H1 (cell line): ENCODE measurements around the gene AGBL4. TPM values are rescaled to one million over a fixed set of nuclear protein-coding genes. Genes with fewer than 3 reads are reported as not detected.

ENCODE experiments used
- CTCF ChIA-PET: fragments of 300-600 bp; sonication (Branson Sonifier 250); formaldehyde crosslinking; loops from one replicate; lab custom pipeline; 2021; ENCODE audit not compliant: partially characterized antibody; lab: Charles Lee
- POLR2A ChIA-PET: fragments of 300-600 bp; sonication (Branson Sonifier 250); formaldehyde crosslinking; loops from one replicate; lab custom pipeline; 2021; ENCODE audit warnings: inconsistent platforms; ENCODE audit not compliant: partially characterized antibody; lab: Charles Lee
- DNase-seq, 2 experiments: peaks; one replicate each; pipeline versions ENCODE4 v3.0.0 to v3.0.0-alpha.2; 2010 to 2022; ENCODE audit warnings: low spot score in 2 of 2, low read depth in 1 of 2, mixed read lengths in 1 of 2
- FAIRE-seq: peaks from 2 replicates; lab custom pipeline; 2011; peaks lifted over from hg19 to GRCh38; lab: Jason Lieb, UNC
- H2AFZ ChIP-seq: 2 replicates; pipeline ENCODE4 v1.8.1; 2012; ENCODE audit warnings: low read length, inconsistent platforms
- H2AK5ac ChIP-seq: 2 replicates; pipeline ENCODE4 v1.6.1; 2013; ENCODE audit warnings: low read depth, low read length
- H2BK120ac ChIP-seq: replicated peaks from 2 replicates; pipeline ENCODE3; 2013; ENCODE audit warnings: low read depth, low read length, inconsistent platforms
- H2BK12ac ChIP-seq: 2 replicates; pipeline ENCODE4 v1.6.1; 2013; ENCODE audit warnings: low read depth, low read length
- H2BK15ac ChIP-seq: 2 replicates; pipeline ENCODE4 v1.6.1; 2013; ENCODE audit warnings: low read length
- H2BK20ac ChIP-seq: 2 replicates; pipeline ENCODE4 v1.6.1; 2013; ENCODE audit warnings: low read length
- H2BK5ac ChIP-seq: 2 replicates; pipeline ENCODE4 v1.6.1; 2013; ENCODE audit warnings: low read depth, low read length
- H3K14ac ChIP-seq: 2 replicates; pipeline ENCODE4 v1.6.1; 2013; ENCODE audit warnings: inconsistent platforms; ENCODE audit not compliant: insufficient read length
- H3K18ac ChIP-seq: 2 replicates; pipeline ENCODE4 v1.6.1; 2013; ENCODE audit warnings: low read length; ENCODE audit errors: extremely low read depth
- H3K23ac ChIP-seq: 2 replicates; pipeline ENCODE4 v1.6.1; 2013; ENCODE audit warnings: inconsistent platforms; ENCODE audit not compliant: insufficient read length
- H3K23me2 ChIP-seq: 2 replicates; pipeline ENCODE4 v1.6.1; 2013; ENCODE audit warnings: low read depth, low read length
- H3K27ac ChIP-seq: 2 replicates; pipeline ENCODE4 v1.6.1; 2011; ENCODE audit warnings: low read depth, low read length, inconsistent platforms
- H3K27me3 ChIP-seq, 4 experiments: replicated peaks in 1 of 4; 1 replicate in 1 of 4; 2 replicates in 3 of 4; pipeline versions ENCODE4 v1.6.1 to v1.8.1; 2011 to 2013; ENCODE audit warnings: low read length in 3 of 4, mild to moderate bottlenecking in 3 of 4, inconsistent platforms in 2 of 4, mixed read lengths in 2 of 4, moderate library complexity in 1 of 4; ENCODE audit not compliant: control insufficient read depth in 3 of 4, insufficient read depth in 3 of 4; ENCODE audit errors: extremely low read depth in 1 of 4
- H3K36me3 ChIP-seq, 4 experiments: 2 replicates each; pipeline versions ENCODE4 v1.6.1 to v1.8.1; 2011 to 2013; ENCODE audit warnings: mild to moderate bottlenecking in 4 of 4, low read length in 3 of 4, moderate library complexity in 2 of 4, control low read depth in 1 of 4, inconsistent platforms in 1 of 4; ENCODE audit not compliant: insufficient read depth in 4 of 4, control insufficient read depth in 2 of 4
- H3K4ac ChIP-seq: replicated peaks from 2 replicates; pipeline ENCODE3; 2013; ENCODE audit warnings: low read length, low read depth, mixed read lengths, inconsistent platforms; ENCODE audit not compliant: insufficient read length
- H3K4me1 ChIP-seq, 4 experiments: replicated peaks in 1 of 4; 1 replicate in 1 of 4; 2 replicates in 3 of 4; pipeline versions ENCODE4 v1.6.1 to v1.8.1; 2011 to 2013; ENCODE audit warnings: low read length in 3 of 4, inconsistent platforms in 2 of 4, mixed read lengths in 1 of 4; ENCODE audit not compliant: insufficient read depth in 4 of 4, control insufficient read depth in 3 of 4
- H3K4me2 ChIP-seq, 2 experiments: 2 replicates each; pipeline versions ENCODE4 v1.6.1 to v1.8.1; 2011 to 2013; ENCODE audit warnings: low read depth in 2 of 2, low read length in 2 of 2, control low read depth in 1 of 2, inconsistent platforms in 1 of 2, mild to moderate bottlenecking in 1 of 2; ENCODE audit not compliant: insufficient read depth in 1 of 2
- H3K4me3 ChIP-seq, 4 experiments: fragments of 200-600, 300-600 bp in 1 of 4; sonication (generic), shearing (Covaris generic), sonication (Bioruptor Twin) in 1 of 4; 2 replicates each; pipeline versions ENCODE4 v1.5.1 to v1.8.1; 2011 to 2016; ENCODE audit warnings: low read length in 4 of 4, low read depth in 3 of 4, control low read depth in 2 of 4, inconsistent platforms in 2 of 4, mild to moderate bottlenecking in 2 of 4, mixed read lengths in 1 of 4, moderate library complexity in 1 of 4; ENCODE audit not compliant: insufficient read depth in 2 of 4; ENCODE audit errors: extremely low read depth in 1 of 4
- H3K56ac ChIP-seq: replicated peaks from 2 replicates; pipeline ENCODE3; 2013; ENCODE audit warnings: low read depth, mild to moderate bottlenecking, mixed read lengths, low read length, inconsistent platforms; ENCODE audit not compliant: insufficient read length
- H3K79me1 ChIP-seq: 2 replicates; pipeline ENCODE4 v1.6.1; 2013; ENCODE audit warnings: low read depth, low read length, control low read depth
- H3K79me2 ChIP-seq, 2 experiments: 2 replicates each; pipeline versions ENCODE4 v1.6.1 to v1.8.1; 2012 to 2013; ENCODE audit warnings: low read length in 2 of 2, mild to moderate bottlenecking in 2 of 2, inconsistent platforms in 1 of 2; ENCODE audit not compliant: insufficient read depth in 2 of 2, control insufficient read depth in 1 of 2
- H3K9ac ChIP-seq, 4 experiments: replicated peaks in 1 of 4; 1 replicate in 1 of 4; 2 replicates in 3 of 4; pipeline versions ENCODE4 v1.6.1 to v1.8.1; 2011 to 2013; ENCODE audit warnings: low read depth in 3 of 4, low read length in 3 of 4, control low read depth in 2 of 4, mild to moderate bottlenecking in 2 of 4, moderate library complexity in 2 of 4, inconsistent platforms in 1 of 4; ENCODE audit errors: extremely low read depth in 1 of 4
- H3K9me3 ChIP-seq, 2 experiments: 2 replicates each; pipeline versions ENCODE4 v1.6.1 to v1.8.1; 2012 to 2013; ENCODE audit warnings: mild to moderate bottlenecking in 2 of 2, moderate library complexity in 2 of 2, control low read depth in 1 of 2, inconsistent platforms in 1 of 2, low read depth in 1 of 2, low read length in 1 of 2, mixed read lengths in 1 of 2; ENCODE audit not compliant: insufficient read depth in 2 of 2
- H4K20me1 ChIP-seq, 2 experiments: replicated peaks in 1 of 2; 2 replicates each; pipeline versions ENCODE3 to v1.8.1; 2011 to 2013; ENCODE audit warnings: inconsistent platforms in 2 of 2, low read length in 2 of 2, mild to moderate bottlenecking in 1 of 2; ENCODE audit not compliant: insufficient read depth in 2 of 2, control insufficient read depth in 1 of 2
- H4K5ac ChIP-seq: 2 replicates; pipeline ENCODE4 v1.6.1; 2013; ENCODE audit warnings: low read length, low read depth, mixed read lengths, inconsistent platforms; ENCODE audit not compliant: insufficient read length
- H4K8ac ChIP-seq: 2 replicates; pipeline ENCODE4 v1.8.0; 2013; ENCODE audit warnings: mild to moderate bottlenecking, moderate library complexity, low read length, inconsistent platforms; ENCODE audit not compliant: insufficient read depth; ENCODE audit errors: extremely low read depth
- H4K91ac ChIP-seq: replicated peaks from 2 replicates; pipeline ENCODE3; 2013; ENCODE audit warnings: low read length, mixed read lengths, inconsistent platforms; ENCODE audit not compliant: insufficient read length
- CREB1 ChIP-seq: IDR thresholded peaks from 2 replicates; pipeline ENCODE4 v1.6.1; 2012; ENCODE audit warnings: inconsistent platforms
- FOSL1 ChIP-seq: IDR thresholded peaks from 2 replicates; pipeline ENCODE4 v1.6.1; 2011; ENCODE audit warnings: mild to moderate bottlenecking, low read depth, low read length, moderate library complexity; ENCODE audit not compliant: insufficient read depth
- HDAC6 ChIP-seq: IDR thresholded peaks from one replicate; pipeline ENCODE4 v1.7.1; 2012; ENCODE audit warnings: low read depth, mild to moderate bottlenecking, inconsistent platforms, low read length, moderate library complexity
- KDM1A ChIP-seq: fragments of 200-600, 300-600 bp; sonication (generic); IDR thresholded peaks from 2 replicates; pipeline ENCODE4 v1.7.1; 2016; ENCODE audit warnings: mild to moderate bottlenecking, low read length, borderline replicate concordance
- NANOG ChIP-seq: IDR thresholded peaks from 2 replicates; pipeline ENCODE4 v1.6.1; 2011; ENCODE audit warnings: low read length, low read depth, mild to moderate bottlenecking, inconsistent platforms; ENCODE audit not compliant: insufficient read depth, poor library complexity, severe bottlenecking
- POLR2AphosphoS5 ChIP-seq: IDR thresholded peaks from 2 replicates; pipeline ENCODE4 v1.6.1; 2011; ENCODE audit warnings: low read depth, low read length
- RAD21 ChIP-seq, 2 experiments: IDR thresholded peaks in 1 of 2; conservative IDR thresholded peaks in 1 of 2; 2 replicates each; pipeline ENCODE4 v1.6.1; 2011; ENCODE audit warnings: low read depth in 2 of 2, low read length in 2 of 2, improper control_type of control experiment in 1 of 2, inconsistent platforms in 1 of 2, mild to moderate bottlenecking in 1 of 2, moderate library complexity in 1 of 2
- RFX5 ChIP-seq: IDR thresholded peaks from 2 replicates; pipeline ENCODE4 v1.6.1; 2011; ENCODE audit warnings: low read depth, low read length, improper control_type of control experiment, borderline replicate concordance
- RXRA ChIP-seq: IDR thresholded peaks from 2 replicates; pipeline ENCODE4 v1.6.1; 2011; ENCODE audit warnings: low read depth, mild to moderate bottlenecking, low read length, moderate library complexity; ENCODE audit not compliant: insufficient read depth
- SIN3A ChIP-seq, 2 experiments: IDR thresholded peaks in 1 of 2; conservative IDR thresholded peaks in 1 of 2; 2 replicates each; pipeline ENCODE4 v1.6.1; 2011 to 2012; ENCODE audit warnings: low read length in 2 of 2, improper control_type of control experiment in 1 of 2, low read depth in 1 of 2, mild to moderate bottlenecking in 1 of 2
- SIRT6 ChIP-seq: IDR thresholded peaks from one replicate; pipeline ENCODE4 v1.7.1; 2012; ENCODE audit warnings: low read length, inconsistent platforms
- YY1 ChIP-seq: IDR thresholded peaks from 2 replicates; pipeline ENCODE4 v1.6.1; 2011; ENCODE audit warnings: low read depth, mild to moderate bottlenecking, low read length
- WGBS, 2 experiments: shearing (Covaris generic) in 1 of 2; methylation state at CpG; one replicate each; pipeline versions ENCODE4 v1.1.6 to v1.1.7; 2013 to 2015; ENCODE audit warnings: low lambda C conversion rate in 2 of 2, mixed read lengths in 2 of 2, inconsistent platforms in 1 of 2, low coverage in 1 of 2, missing lambda C conversion rate in 1 of 2; ENCODE audit not compliant: insufficient replicate concordance in 2 of 2, insufficient coverage in 1 of 2, insufficient read length in 1 of 2; ENCODE audit errors: extremely low coverage in 1 of 2, missing lambda C conversion rate in 1 of 2; 5-methylcytosine and 5-hydroxymethylcytosine counted together
- polyA plus RNA-seq, 7 experiments: library from polyadenylated mRNA; depleted of rRNA in 3 of 7; stranded (reverse) in 5 of 7; unstranded in 2 of 7; fragments of >200 nt in 5 of 7; fragments of 200-250 nt in 2 of 7; gene quantifications; 1 replicate in 5 of 7; 2 replicates in 1 of 7; 4 replicates in 1 of 7; pipeline versions ENCODE4 v1.2.1 to v1.2.3, GENCODE V29; 2011 to 2013; ENCODE audit warnings: missing spikeins in 2 of 7, mixed read lengths in 2 of 7
- total RNA-seq: library from RNA; stranded (reverse); fragmentation: NEBNext Ultra II Directional; extraction: Animal tissue kit (Norgen Biotek cat#: 25700); gene quantifications from 2 replicates; pipeline ENCODE4 v1.2.1, GENCODE V29; 2021
- TF ChIP-seq, protein P1 (sequence below): IDR thresholded peaks from 2 replicates; pipeline ENCODE4 v1.6.1; 2012; ENCODE audit warnings: inconsistent platforms

Gene AGBL4
- total and polyA plus RNA-seq, 2 of the 8 experiments (the other 6 are each of a cell fraction or from before 2014, with no cell fraction given): 0.41 to 0.45 TPM

DNA sequence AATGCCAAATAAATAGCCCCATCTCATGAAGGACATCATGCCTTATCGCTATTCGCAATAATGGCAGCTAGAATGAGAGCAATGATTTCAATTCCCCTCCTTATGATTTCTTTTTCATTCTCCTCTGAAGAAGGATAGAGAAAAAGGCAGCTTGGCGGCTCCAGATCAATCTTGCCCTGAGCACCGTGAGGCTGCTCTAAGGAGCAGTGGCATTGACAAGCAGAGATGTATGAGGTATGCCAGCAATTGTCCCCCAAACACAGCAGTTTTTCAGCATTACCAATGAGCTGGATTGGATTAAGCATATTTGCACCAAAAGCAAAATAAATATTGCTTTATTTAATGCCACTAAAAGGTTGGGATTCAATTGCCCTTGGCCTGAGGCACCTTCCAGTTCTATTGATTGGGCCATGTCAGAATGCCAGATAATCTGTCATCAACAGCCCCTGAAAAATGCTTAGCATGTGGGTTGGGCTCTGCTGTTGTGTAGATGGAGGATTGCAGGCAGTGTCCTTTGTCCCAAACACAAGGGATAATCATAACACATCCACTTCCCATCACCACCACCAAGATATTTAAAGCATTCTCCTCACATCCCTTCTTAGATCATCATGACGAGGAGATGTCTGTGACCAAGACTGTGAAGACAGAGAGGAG lies 1382.8 kb downstream of the AGBL4 start:
- 88% methylated on average over 5 of the region's 5 CpGs; no CpG with 5 or more reads in 1 of the 2 experiments for WGBS, 2 experiments
- H2AK5ac ChIP-seq: no peak overlapping the region
- H2AFZ ChIP-seq: 0 out of 2 replicates have a peak overlapping the region, but pooled peaks have one; percentile 7
- no peaks in the 10 kb centered on the region for H4K20me1 ChIP-seq
- H2BK15ac ChIP-seq: no peak overlapping the region
- no peak overlapping the region for H3K18ac ChIP-seq
- H3K9ac ChIP-seq: no peak overlapping the region
- FAIRE-seq: no peak
- H3K79me2 ChIP-seq: no peaks in the 10 kb centered on the region
- no peaks in the 10 kb centered on the region for H3K23me2 ChIP-seq
- H3K27me3 ChIP-seq: no peaks in the 10 kb centered on the region
- POLR2A ChIA-PET: no interaction called here
- no peak overlapping the region for H3K56ac ChIP-seq
- CTCF ChIA-PET: no interaction called here
- no peak overlapping the region for H4K8ac ChIP-seq
- H2BK12ac ChIP-seq: no peak overlapping the region
- H3K36me3 ChIP-seq: no peaks in the 10 kb centered on the region
- no peak overlapping the region for H3K23ac ChIP-seq
- no peak overlapping the region for H3K4me3 ChIP-seq
- DNase-seq: no peak
- H3K27ac ChIP-seq: no peak overlapping the region
- H4K91ac ChIP-seq: no peak overlapping the region
- no peak overlapping the region for H2BK5ac ChIP-seq
- no peaks in the 10 kb centered on the region for H3K9me3 ChIP-seq
- H2BK20ac ChIP-seq: no peak overlapping the region
- H4K5ac ChIP-seq: no peak overlapping the region
- H3K4me2 ChIP-seq: no peak overlapping the region
- no peak overlapping the region for H2BK120ac ChIP-seq
- H3K4me1 ChIP-seq: peaks cover 0 to 3% (median under 1%) of the 10 kb centered on the region in 4 experiments; a peak in 2 of 7 replicates
- H3K14ac ChIP-seq: no peak overlapping the region
- H3K79me1 ChIP-seq: no peaks in the 10 kb centered on the region
- H3K4ac ChIP-seq: no peak overlapping the region
- TF ChIP-seq RXRA (no peak), NANOG (no peak), SIRT6 (no peak), POLR2AphosphoS5 (no peak), RFX5 (no peak), SIN3A (conservative IDR thresholded peaks at IDR 0.05 in 1 of 2, IDR thresholded peaks at IDR 0.05 in 1 of 2; ENCODE audit: low read depth in 1 of 2, low read length in 2 of 2) (no peak), YY1 (no peak), CREB1 (no peak), FOSL1 (no peak), HDAC6 (no peak), RAD21 (IDR thresholded peaks at IDR 0.05 in 1 of 2, conservative IDR thresholded peaks at IDR 0.05 in 1 of 2; ENCODE audit: low read depth in 2 of 2, low read length in 2 of 2) (no peak), KDM1A (no peak)
- TF ChIP-seq, protein P1, sequence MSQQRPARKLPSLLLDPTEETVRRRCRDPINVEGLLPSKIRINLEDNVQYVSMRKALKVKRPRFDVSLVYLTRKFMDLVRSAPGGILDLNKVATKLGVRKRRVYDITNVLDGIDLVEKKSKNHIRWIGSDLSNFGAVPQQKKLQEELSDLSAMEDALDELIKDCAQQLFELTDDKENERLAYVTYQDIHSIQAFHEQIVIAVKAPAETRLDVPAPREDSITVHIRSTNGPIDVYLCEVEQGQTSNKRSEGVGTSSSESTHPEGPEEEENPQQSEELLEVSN: no peak
